Thyroid gland (tissue), 4 donors: Measurements from ENCODE around the gene ALS2.

Experiments used
- POLR2A ChIP-seq, 2 donors: fragments of 450-650 bp; IDR thresholded peaks; one replicate each; pipeline ENCODE4 v1.6.1; 2017; ENCODE audit warnings: antibody characterized with exemption in 2 of 2, mild to moderate bottlenecking in 2 of 2, moderate library complexity in 1 of 2
- TF ChIP-seq, protein P1 (sequence below), 6 experiments: fragments of 200-600 bp in 3 of 6; fragments of 450-650 bp in 3 of 6; sonication (generic) in 3 of 6; IDR thresholded peaks; one replicate each; pipeline ENCODE4 v1.5.1; 2016 to 2019; ENCODE audit warnings: antibody characterized with exemption in 6 of 6, mild to moderate bottlenecking in 2 of 6, inconsistent platforms in 1 of 6, moderate library complexity in 1 of 6

- TF ChIP-seq, protein P1, sequence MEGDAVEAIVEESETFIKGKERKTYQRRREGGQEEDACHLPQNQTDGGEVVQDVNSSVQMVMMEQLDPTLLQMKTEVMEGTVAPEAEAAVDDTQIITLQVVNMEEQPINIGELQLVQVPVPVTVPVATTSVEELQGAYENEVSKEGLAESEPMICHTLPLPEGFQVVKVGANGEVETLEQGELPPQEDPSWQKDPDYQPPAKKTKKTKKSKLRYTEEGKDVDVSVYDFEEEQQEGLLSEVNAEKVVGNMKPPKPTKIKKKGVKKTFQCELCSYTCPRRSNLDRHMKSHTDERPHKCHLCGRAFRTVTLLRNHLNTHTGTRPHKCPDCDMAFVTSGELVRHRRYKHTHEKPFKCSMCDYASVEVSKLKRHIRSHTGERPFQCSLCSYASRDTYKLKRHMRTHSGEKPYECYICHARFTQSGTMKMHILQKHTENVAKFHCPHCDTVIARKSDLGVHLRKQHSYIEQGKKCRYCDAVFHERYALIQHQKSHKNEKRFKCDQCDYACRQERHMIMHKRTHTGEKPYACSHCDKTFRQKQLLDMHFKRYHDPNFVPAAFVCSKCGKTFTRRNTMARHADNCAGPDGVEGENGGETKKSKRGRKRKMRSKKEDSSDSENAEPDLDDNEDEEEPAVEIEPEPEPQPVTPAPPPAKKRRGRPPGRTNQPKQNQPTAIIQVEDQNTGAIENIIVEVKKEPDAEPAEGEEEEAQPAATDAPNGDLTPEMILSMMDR (IDR thresholded peaks at IDR 0.05) = no peak
- TF ChIP-seq POLR2A (IDR thresholded peaks at IDR 0.05) = no peak
Observed at GRCh38 chr2:201735486-201735885, 45.2 kb downstream of the ALS2 start.
